GM12878 (cell line): ENCODE measurements around the gene LYPLA2.

Experiments used
- BCL3 ChIP-seq: IDR thresholded peaks from 2 replicates; pipeline ENCODE4 v1.6.1; 2011; ENCODE audit warnings: borderline replicate concordance, low read depth, mild to moderate bottlenecking, moderate library complexity, low read length; ENCODE audit not compliant: insufficient read depth, poor library complexity, severe bottlenecking
- CHD1 ChIP-seq: IDR thresholded peaks from 2 replicates; pipeline ENCODE4 v1.6.1; 2012; ENCODE audit warnings: low read depth, low read length, improper control_type of control experiment
- CHD2 ChIP-seq: IDR thresholded peaks from 2 replicates; pipeline ENCODE4 v1.6.1; 2011; ENCODE audit warnings: low read depth, low read length, improper control_type of control experiment, borderline replicate concordance
- CREB1 ChIP-seq: IDR thresholded peaks from 2 replicates; pipeline ENCODE4 v1.6.1; 2012; ENCODE audit warnings: low read depth, mild to moderate bottlenecking, inconsistent platforms
- CTCF ChIP-seq, 3 experiments: IDR thresholded peaks in 2 of 3; conservative IDR thresholded peaks in 1 of 3; 2 replicates each; pipeline ENCODE4 v1.5.1; 2011; ENCODE audit warnings: low read depth in 3 of 3, low read length in 3 of 3, mild to moderate bottlenecking in 3 of 3, control low read depth in 2 of 3, moderate library complexity in 2 of 3, inconsistent platforms in 1 of 3, mixed read lengths in 1 of 3; ENCODE audit not compliant: control insufficient read depth in 2 of 3, insufficient read depth in 1 of 3; ENCODE audit errors: extremely low read depth in 1 of 3
- ELK1 ChIP-seq: IDR thresholded peaks from 2 replicates; pipeline ENCODE4 v1.6.1; 2012; ENCODE audit warnings: low read depth, low read length, improper control_type of control experiment
- ESRRA ChIP-seq: IDR thresholded peaks from 2 replicates; pipeline ENCODE4 v1.6.1; 2012; ENCODE audit warnings: mild to moderate bottlenecking, low read length, improper control_type of control experiment
- ETV6 ChIP-seq, 2 experiments: fragments of 450-650 bp in 1 of 2; IDR thresholded peaks in 1 of 2; conservative IDR thresholded peaks in 1 of 2; 2 replicates each; pipeline ENCODE4 v1.6.1; 2014; ENCODE audit warnings: antibody characterized with exemption in 1 of 2, borderline replicate concordance in 1 of 2, low read depth in 1 of 2, mild to moderate bottlenecking in 1 of 2, moderate library complexity in 1 of 2
- EZH2 ChIP-seq: IDR thresholded peaks from 2 replicates; pipeline ENCODE4 v1.6.1; 2012; ENCODE audit warnings: low read depth, mild to moderate bottlenecking, control low read depth, inconsistent platforms, low read length, borderline replicate concordance; ENCODE audit not compliant: control insufficient read depth
- HCFC1 ChIP-seq: fragments of 150-350 bp; IDR thresholded peaks from 2 replicates; pipeline ENCODE4 v1.6.1; 2014; ENCODE audit warnings: low read length
- JUND ChIP-seq: IDR thresholded peaks from 2 replicates; pipeline ENCODE4 v1.6.1; 2012; ENCODE audit warnings: low read depth, mild to moderate bottlenecking, low read length, improper control_type of control experiment, moderate library complexity
- RAD21 ChIP-seq: IDR thresholded peaks from 2 replicates; pipeline ENCODE4 v1.6.1; 2011; ENCODE audit warnings: mild to moderate bottlenecking, low read depth, low read length, moderate library complexity; ENCODE audit not compliant: insufficient read depth
- RAD51 ChIP-seq: fragments of 450-650 bp; IDR thresholded peaks from 2 replicates; pipeline ENCODE4 v1.6.1; 2016; ENCODE audit warnings: moderate library complexity, mild to moderate bottlenecking, inconsistent platforms
- TAF1 ChIP-seq: IDR thresholded peaks from 2 replicates; pipeline ENCODE4 v1.6.1; 2011; ENCODE audit warnings: mild to moderate bottlenecking, low read depth, low read length, borderline replicate concordance

- no peak for TF ChIP-seq ETV6 (conservative IDR thresholded peaks at IDR 0.05 in 1 of 2, IDR thresholded peaks at IDR 0.05 in 1 of 2; ENCODE audit: borderline replicate concordance in 1 of 2, low read depth in 1 of 2)
- peak; percentile 73; the same call in 1 of the 2 replicates for TF ChIP-seq TAF1
- no peak for TF ChIP-seq CTCF (IDR thresholded peaks at IDR 0.05 in 2 of 3, conservative IDR thresholded peaks at IDR 0.05 in 1 of 3; ENCODE audit: control insufficient read depth in 2 of 3, extremely low read depth in 1 of 3, insufficient read depth in 1 of 3, low read depth in 3 of 3, low read length in 3 of 3)
- no peak for TF ChIP-seq EZH2
- peak; percentile 73 for TF ChIP-seq HCFC1
- peak; percentile 48 for TF ChIP-seq BCL3
- TF ChIP-seq ELK1: peak; percentile 85
- TF ChIP-seq CHD1: no peak
- TF ChIP-seq CREB1: peak; percentile 97
- TF ChIP-seq CHD2: peak; percentile 51; the same call in 1 of the 2 replicates
- no peak for TF ChIP-seq RAD51
- TF ChIP-seq JUND: no peak
- TF ChIP-seq RAD21: no peak
- peak; percentile 50; the same call in 1 of the 2 replicates for TF ChIP-seq ESRRA
These were observed 9.7 kb downstream of the LYPLA2 start, which contains the start of gene GALE for GRCh38 chr1:23800400-23801337.
